ENCODE measurements around the gene ADAM10.

The ADAM10 gene

GRCh38 chr15:58715266-58715917 is 34.1 kb downstream of the ADAM10 start:
- no peak for FAIRE-seq

- FAIRE-seq = no peak
Measured at GRCh38 chr15:58710701-58711100, 38.8 kb downstream of the ADAM10 start.

GRCh38 chr15:58707397-58707796 is 42.1 kb downstream of the ADAM10 start:
- no peak for FAIRE-seq

- no peak for FAIRE-seq
Measured at GRCh38 chr15:58705105-58705504, 44.4 kb downstream of the ADAM10 start.

GRCh38 chr15:58704155-58704865 is 45.2 kb downstream of the ADAM10 start:
- FAIRE-seq = no peak

GRCh38 chr15:58703610-58704009 is 45.9 kb downstream of the ADAM10 start:
- no peak for FAIRE-seq

- no peak for FAIRE-seq
Measured at GRCh38 chr15:58702233-58702632, 47.3 kb downstream of the ADAM10 start.

- FAIRE-seq = no peak
Measured at GRCh38 chr15:58701376-58701775, 48.1 kb downstream of the ADAM10 start.

GRCh38 chr15:58699769-58700168 is 49.7 kb downstream of the ADAM10 start:
- no peak for FAIRE-seq

- no peak for FAIRE-seq
Measured at GRCh38 chr15:58698887-58699641, 50.4 kb downstream of the ADAM10 start.

- no peak for FAIRE-seq
Measured at GRCh38 chr15:58697220-58697619, 52.3 kb downstream of the ADAM10 start.

GRCh38 chr15:58696738-58697137 is 52.8 kb downstream of the ADAM10 start:
- no peak for FAIRE-seq

- FAIRE-seq = no peak
Measured at GRCh38 chr15:58694641-58695398, 54.7 kb downstream of the ADAM10 start.

GRCh38 chr15:58690703-58691102 is 58.8 kb downstream of the ADAM10 start:
- FAIRE-seq = no peak

GRCh38 chr15:58689646-58690045 is 59.9 kb downstream of the ADAM10 start:
- no peak for FAIRE-seq

- FAIRE-seq = no peak
Measured at GRCh38 chr15:58686286-58686685, 63.2 kb downstream of the ADAM10 start.

GRCh38 chr15:58684751-58685150 is 64.8 kb downstream of the ADAM10 start:
- FAIRE-seq = no peak

GRCh38 chr15:58684036-58684710 is 65.3 kb downstream of the ADAM10 start:
- no peak for FAIRE-seq

- peak; percentile 58 for FAIRE-seq
Measured at GRCh38 chr15:58682234-58682633, 67.3 kb downstream of the ADAM10 start.

GRCh38 chr15:58678683-58679082 is 70.8 kb downstream of the ADAM10 start:
- FAIRE-seq = peak; percentile 94

- FAIRE-seq = peak; percentile 91
Measured at GRCh38 chr15:58677426-58677825, 72.1 kb downstream of the ADAM10 start.

GRCh38 chr15:58676766-58677165 is 72.7 kb downstream of the ADAM10 start:
- no peak for FAIRE-seq

GRCh38 chr15:58671186-58671585 is 78.3 kb downstream of the ADAM10 start:
- peak; percentile 33 for FAIRE-seq
